Activated T-cell treated with anti-CD3 and anti-CD28 coated beads for 1 hour (primary cell): ENCODE results near the gene ELN.
"Not testable (repeated sequence)": the region's sequence is repeated elsewhere in the genome, so short reads cannot be mapped to it uniquely, and the experiment has no call there.

Source experiments
- DNase-seq: peaks from one replicate; pipeline ENCODE4 v3.0.0-alpha.2; 2020; ENCODE audit warnings: low read depth

ELN gene

GRCh38 chr7:74042746-74043522 is 15.0 kb downstream of the ELN start:
- DNase-seq, result no peak

DNA sequence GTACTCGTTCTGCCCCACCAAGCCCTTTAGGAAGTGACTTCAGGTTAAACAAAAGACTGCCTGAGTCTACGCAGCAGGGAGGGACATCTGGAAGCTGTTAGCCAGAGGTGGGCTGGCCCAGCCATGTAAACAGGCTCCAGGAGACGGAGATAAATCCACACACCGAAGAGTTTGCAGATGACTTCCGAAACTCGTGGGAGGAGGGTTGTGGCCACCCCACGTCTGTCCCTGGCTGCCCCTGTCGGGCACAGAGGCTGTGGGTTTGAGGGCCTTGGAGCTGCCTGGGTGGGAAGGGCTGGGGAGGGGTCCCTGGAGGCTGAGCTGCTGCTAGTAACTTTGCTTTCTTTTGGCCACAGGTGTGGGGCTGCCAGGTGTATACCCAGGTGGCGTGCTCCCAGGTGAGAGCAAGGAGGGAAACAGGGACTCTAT is 15.6 kb downstream of the ELN start:
- DNase-seq, result no peak

- DNase-seq, result no peak
Measured at GRCh38 chr7:74044366-74045350, 16.7 kb downstream of the ELN start.

- DNase-seq, result not testable (repeated sequence)
Measured at GRCh38 chr7:74046581-74046980, 18.6 kb downstream of the ELN start.

DNA sequence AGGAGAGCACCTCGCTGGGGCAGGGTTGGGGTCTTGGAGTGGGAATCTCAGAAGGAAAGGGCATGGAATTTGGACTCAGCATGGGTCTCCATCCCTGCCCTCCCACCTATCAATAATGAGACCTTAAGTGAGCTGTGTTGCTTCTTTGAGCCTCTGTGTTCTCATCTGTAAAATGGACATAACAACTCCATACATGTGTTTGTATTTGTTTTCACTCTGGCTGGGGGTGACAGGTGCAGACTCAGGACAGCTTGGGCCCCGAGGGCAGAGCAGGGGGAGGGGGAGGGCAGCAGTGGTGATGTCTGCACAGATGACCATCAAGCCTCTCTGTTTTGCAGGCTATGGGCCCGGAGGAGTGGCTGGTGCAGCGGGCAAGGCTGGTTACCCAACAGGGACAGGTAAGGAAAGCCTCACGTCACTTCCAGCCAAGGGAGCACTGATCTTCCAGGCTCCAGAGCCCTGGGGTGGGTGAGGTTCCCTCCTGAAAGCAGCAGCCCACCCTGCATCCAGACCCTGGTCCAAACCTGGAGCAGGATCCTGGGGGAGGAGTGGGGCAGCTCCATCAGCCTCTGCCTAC is 19.9 kb downstream of the ELN start:
- DNase-seq, result no peak

DNA sequence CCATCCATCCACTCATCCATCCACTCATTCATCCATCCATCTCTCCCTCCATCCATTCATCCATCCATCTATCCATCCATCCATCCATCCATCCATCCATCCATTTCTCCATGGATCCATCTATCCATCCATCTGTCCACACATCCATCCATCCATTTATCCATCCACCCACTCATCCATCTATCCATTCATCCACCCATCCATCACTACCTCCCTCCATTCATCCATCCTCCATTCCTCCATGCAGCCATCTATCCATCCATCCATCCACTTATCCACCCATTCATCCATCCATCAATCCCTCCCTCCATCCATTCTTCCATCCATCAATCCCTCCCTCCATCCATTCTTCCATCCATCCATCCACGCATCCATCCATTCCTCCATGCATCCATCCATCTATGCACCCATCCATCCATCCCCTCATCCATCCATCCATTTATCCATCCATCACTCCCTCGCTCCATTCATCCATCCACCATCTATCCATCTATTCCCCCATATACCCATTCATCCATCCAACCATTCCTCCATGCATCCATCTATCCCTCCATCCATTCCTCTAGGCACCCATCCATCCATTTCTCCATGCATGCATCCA is 21.1 kb downstream of the ELN start:
- no peak for DNase-seq

- DNase-seq, result no peak
Measured at GRCh38 chr7:74049997-74050798, 22.2 kb downstream of the ELN start.

- DNase-seq, result no peak
Measured at GRCh38 chr7:74051193-74051592, 23.2 kb downstream of the ELN start.

- DNase-seq, result no peak
Measured at GRCh38 chr7:74051629-74052410, 23.8 kb downstream of the ELN start.

DNA sequence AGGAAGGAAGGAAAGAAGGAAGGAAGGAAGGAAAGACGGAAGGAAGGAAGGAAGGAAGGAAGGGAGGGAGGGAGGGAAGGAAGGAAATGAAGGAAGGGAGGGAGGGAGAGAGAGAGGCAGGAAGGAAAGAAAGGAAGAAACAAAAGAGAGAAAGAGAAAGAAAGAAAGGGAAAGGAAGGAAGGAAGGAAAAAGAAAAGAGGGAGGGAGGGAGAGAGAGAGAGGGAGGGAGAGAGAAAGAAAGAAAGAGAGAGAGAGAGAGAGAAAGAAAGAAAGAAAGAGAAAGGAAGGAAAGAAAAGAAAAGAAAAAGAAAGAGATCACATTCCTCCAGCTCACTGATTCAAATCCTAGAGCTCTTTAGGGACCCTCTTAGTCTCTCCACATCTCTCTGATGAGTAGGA is 24.7 kb downstream of the ELN start:
- DNase-seq, result no peak

GRCh38 chr7:74053589-74054186 is 25.7 kb downstream of the ELN start:
- DNase-seq, result no peak

- no peak for DNase-seq
Measured at GRCh38 chr7:74056096-74056915, 28.3 kb downstream of the ELN start.

- DNase-seq, result no peak
Measured at GRCh38 chr7:74057216-74057925, 29.4 kb downstream of the ELN start.

DNA sequence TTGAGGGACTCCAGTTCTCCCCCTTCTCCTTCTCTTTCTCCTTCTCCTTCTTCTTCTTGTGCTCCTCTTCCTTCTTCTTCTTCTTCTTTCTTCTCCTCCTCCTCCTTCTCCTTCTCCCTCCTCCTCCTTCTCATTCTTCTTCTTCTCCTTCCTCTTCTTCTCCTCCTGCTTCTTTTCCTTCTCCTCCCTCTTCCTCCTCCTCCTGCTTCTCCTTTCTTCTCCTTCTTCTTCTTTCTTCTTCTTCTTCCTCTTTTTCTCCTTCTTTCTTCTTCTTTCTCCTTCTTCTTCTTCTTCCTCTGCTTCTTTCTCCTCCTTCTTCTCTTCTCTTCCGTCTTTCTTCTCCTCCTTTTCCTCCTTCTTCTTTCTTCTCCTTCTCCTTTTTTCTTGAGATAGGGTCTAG is 30.0 kb downstream of the ELN start:
- no peak for DNase-seq

DNA sequence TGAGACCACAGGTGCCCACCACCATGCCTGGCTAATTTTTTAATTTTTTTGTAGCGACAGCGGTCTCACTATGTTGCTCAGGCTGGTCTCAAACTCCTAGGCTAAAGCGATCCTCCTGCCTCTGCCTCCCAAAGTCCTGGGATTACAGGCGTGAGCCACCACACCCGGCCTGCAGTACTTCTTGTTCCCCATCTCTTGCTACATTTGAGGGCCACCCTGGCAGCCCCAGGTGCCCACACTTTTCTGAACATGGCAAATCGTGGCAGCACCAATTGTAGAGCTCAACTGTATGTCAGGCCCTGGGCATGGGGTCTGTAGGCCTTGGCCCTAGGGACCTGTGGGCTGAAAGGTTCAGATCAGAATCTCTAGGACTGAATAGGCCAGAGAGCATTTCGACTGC is 30.5 kb downstream of the ELN start:
- no peak for DNase-seq

GRCh38 chr7:74059037-74059436 is 31.1 kb downstream of the ELN start:
- DNase-seq, result no peak

DNA sequence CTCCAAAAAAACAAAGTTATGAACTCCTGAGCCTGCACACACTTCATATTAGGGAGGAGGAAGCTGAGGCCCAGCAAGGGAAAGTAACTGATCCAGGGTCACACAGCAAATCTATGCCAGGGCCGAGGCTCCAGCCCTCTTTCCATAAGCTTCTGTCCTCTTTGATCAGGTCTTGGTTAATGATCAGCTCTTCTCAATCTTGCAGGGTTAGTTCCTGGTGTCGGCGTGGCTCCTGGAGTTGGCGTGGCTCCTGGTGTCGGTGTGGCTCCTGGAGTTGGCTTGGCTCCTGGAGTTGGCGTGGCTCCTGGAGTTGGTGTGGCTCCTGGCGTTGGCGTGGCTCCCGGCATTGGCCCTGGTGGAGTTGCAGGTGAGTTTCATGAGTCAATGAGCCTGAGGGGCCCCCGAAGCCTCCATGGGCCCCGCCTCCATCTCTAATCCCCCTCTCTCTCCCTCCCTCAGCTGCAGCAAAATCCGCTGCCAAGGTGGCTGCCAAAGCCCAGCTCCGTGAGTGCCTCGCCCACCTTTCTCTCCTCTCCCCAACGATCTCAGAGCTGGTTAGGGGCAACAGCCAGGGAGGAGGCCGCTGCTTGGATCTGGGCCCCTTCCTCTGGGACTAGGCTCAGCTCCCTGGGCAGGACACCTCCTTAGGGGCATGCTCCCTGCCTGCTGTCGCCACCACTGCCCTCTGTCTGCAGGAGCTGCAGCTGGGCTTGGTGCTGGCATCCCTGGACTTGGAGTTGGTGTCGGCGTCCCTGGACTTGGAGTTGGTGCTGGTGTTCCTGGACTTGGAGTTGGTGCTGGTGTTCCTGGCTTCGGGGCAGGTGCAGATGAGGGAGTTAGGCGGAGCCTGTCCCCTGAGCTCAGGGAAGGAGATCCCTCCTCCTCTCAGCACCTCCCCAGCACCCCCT is 32.0 kb downstream of the ELN start:
- DNase-seq, result no peak
